Measurements from ENCODE around the gene DROSHA. TPM values are rescaled to one million over a fixed set of nuclear protein-coding genes. Genes with fewer than 3 reads are reported as not detected.

Gene DROSHA
- total RNA-seq, 1 donor from 2014 or later: 57.8 TPM

- DNase-seq (ENCODE audit: extremely low read depth, low read depth, low spot score): no peak
Measured at GRCh38 chr5:31470608-31471007, 61.3 kb downstream of the DROSHA start.

DNA sequence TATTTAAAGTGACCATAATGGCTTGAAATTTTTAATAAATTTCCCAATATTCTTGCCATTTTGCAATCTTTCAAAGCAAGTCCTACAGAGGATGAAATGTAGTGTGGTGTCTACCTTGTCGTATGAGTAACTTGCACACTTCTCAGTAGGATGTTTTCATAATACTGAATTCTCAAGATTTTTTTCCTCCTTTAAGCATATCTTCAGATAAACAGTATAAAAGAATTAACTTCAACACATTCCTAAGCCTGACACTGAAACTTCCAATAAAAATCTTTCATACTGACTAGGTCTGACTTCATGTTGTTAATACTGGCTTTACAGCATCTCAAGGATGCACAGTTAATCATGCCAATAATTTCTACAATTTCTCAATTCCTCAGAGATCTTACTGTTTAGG, 62.0 kb downstream of the DROSHA start:
- DNase-seq (ENCODE audit: extremely low read depth, low read depth, low spot score): no peak

- DNase-seq (ENCODE audit: extremely low read depth, low read depth, low spot score): no peak
Measured at GRCh38 chr5:31469466-31469865, 62.4 kb downstream of the DROSHA start.

DNA sequence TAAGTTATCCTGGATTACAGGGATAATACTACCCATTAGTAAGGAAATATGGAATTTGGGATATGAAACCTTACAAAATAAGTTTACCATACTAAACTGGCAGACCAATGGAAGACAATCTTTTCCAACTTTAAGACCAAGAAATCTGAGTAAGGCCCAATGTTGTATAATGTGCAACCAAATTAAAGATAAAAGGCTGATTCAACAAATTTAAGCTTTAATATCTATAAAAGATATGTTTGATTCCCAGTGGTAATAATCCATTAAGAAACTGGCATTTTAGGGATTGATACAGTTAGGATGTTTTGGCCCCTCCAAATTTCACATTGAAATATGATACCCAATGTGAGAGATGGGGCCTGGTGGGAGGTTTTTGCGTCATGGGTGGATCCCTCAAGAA, 66.6 kb downstream of the DROSHA start:
- DNase-seq (ENCODE audit: extremely low read depth, low read depth, low spot score): no peak

GRCh38 chr5:31464081-31464480, 67.8 kb downstream of the DROSHA start:
- DNase-seq (ENCODE audit: extremely low read depth, low read depth, low spot score): no peak

DNA sequence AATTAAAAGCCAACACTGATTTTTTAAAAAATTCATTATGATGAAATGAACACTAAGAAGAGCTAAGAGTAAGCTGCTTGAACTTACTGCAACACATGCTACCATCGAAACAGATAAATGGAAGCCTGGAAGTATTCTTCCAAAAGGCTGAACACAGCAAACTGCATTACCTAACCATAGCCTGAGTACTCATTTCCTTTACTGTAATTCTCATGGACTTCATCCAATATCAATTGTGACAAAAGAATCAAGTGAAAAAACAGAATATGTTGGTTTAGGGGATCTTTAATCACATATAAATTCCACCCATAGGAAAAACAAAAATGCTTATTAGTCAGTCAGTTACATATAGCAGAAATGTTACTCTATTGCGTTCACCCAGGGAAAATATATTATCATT, 68.5 kb downstream of the DROSHA start:
- no peak for DNase-seq (ENCODE audit: extremely low read depth, low read depth, low spot score)

- DNase-seq (ENCODE audit: extremely low read depth, low read depth, low spot score): no peak
Measured at GRCh38 chr5:31459594-31459993, 72.3 kb downstream of the DROSHA start.

- no peak for DNase-seq (ENCODE audit: extremely low read depth, low read depth, low spot score)
Measured at GRCh38 chr5:31455172-31455571, 76.7 kb downstream of the DROSHA start.

DNA sequence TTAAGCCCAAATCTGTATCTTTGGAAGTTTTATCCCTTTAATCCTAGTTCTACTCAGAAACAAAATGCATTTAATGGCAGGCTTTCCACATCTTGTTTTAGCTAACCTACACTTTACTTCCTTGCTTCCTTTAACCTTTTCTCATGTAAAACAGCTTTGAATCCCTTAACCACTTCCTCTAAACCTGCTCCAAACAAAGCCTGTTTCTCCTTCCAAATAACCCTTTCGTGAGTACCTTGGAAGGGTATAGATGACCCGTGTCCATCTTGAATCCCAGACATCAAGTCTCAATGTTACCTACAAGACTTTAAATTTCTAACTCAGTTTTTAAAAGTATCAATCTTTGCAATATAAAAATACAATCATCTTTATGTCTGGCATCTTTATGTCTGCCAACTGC, 78.4 kb downstream of the DROSHA start:
- no peak for DNase-seq (ENCODE audit: extremely low read depth, low read depth, low spot score)

GRCh38 chr5:31452314-31452713, 79.6 kb downstream of the DROSHA start:
- no peak for DNase-seq (ENCODE audit: extremely low read depth, low read depth, low spot score)

- no peak for DNase-seq (ENCODE audit: extremely low read depth, low read depth, low spot score)
Measured at GRCh38 chr5:31449962-31450361, 81.9 kb downstream of the DROSHA start.

GRCh38 chr5:31449174-31449573, 82.7 kb downstream of the DROSHA start:
- DNase-seq (ENCODE audit: extremely low read depth, low read depth, low spot score): no peak

GRCh38 chr5:31445041-31445600, 86.8 kb downstream of the DROSHA start:
- DNase-seq (ENCODE audit: extremely low read depth, low read depth, low spot score): no peak

- DNase-seq (ENCODE audit: extremely low read depth, low read depth, low spot score): no peak
Measured at GRCh38 chr5:31443572-31443971, 88.3 kb downstream of the DROSHA start.

DNA sequence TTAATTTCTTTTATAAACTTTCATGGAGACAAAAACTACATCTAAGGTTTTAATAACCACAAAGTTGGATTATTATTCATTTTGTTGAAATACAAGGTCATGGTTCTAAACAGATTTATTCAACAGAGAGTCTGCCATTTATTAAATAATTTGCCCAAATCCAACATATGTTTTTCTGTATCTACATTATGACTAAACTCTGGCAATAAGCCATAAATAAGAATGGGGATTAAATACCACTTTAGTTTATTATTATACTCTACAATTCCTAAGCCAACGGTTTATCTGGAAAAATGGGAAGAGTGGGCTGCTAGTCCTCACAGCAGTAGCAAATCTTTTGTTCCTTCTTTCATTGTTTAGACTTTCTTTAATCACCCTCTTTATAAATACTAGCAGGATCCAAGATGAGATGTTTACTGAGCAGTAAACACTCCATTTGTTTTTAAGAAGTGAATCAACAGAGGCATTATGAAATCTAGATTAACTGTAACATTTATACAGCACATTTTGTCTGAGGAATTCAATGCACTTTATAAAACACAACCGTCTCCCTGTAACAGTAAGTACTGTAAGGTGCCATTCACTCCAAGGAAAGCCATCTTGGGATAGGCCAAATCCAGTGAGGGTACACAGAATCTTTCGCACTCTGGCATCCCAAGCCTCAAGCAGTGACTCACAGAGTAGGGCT, 89.7 kb downstream of the DROSHA start:
- no peak for DNase-seq (ENCODE audit: extremely low read depth, low read depth, low spot score)

DNA sequence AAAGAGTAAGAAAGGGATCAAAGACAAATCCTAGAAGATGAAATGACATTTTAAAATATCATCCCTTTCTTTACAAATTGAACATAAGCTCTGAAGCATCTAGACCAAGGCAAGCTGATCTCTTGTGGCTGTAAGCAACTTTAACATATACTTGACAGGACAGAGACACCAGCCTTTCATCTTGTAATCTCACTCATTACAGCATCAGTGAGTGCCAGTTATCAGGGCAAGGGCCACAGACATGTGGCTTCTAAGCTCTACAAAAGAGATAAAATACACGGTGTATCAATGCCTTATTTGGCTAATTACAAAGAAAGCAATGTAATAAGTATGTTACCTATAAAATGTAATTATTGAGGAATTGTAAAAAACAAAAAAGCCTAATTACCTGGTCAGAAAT, 95.0 kb downstream of the DROSHA start:
- DNase-seq (ENCODE audit: extremely low read depth, low read depth, low spot score): no peak

GRCh38 chr5:31435730-31436129, 96.2 kb downstream of the DROSHA start:
- no peak for DNase-seq (ENCODE audit: extremely low read depth, low read depth, low spot score)

DNA sequence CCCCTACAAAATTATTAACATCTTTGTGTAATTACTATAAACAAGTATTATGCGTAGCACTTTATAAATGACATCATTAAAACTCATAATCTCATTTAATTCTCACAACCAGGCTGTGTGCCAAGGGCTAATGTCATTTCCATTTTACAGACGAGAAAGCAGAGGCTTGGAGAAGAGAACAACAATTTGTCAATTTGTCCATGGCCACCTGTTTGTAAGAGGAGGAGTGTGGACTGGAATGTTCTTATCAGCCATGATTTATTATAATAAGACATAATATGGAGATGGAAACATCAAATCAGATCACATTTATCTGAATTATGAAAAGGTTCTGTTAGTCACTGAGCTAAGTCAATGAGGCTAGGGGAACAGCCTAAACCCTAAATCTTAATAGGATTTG, 97.0 kb downstream of the DROSHA start:
- no peak for DNase-seq (ENCODE audit: extremely low read depth, low read depth, low spot score)

GRCh38 chr5:31433229-31433628, 98.7 kb downstream of the DROSHA start:
- no peak for DNase-seq (ENCODE audit: extremely low read depth, low read depth, low spot score)

DNA sequence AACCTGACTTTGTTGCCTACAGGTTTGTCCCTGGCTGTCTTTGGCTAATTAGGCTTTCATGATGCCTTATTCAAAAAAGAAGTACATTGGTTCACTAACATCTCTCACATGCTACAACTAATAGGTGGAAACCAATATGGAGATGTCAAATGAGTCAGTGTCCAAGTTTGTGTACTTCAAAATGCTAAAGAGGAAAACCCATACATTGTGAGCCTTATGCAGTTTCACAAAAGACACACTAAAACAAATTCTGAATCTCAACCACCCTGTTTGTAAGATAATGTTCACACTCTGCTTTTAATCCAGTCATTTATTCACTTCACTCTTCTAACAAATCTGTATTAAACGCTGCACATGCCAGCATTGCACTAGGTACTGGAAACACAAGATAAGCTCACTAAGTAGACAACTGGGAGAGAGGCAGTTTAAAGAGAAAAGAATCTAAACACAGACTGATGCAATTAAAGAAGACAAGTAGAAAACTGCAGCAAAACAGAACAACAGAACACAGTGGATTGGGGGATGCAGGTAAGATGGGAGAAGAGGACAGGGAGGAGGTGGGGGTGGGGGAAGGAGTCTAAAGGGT, 104.1 kb downstream of the DROSHA start:
- DNase-seq (ENCODE audit: extremely low read depth, low read depth, low spot score): no peak

- DNase-seq (ENCODE audit: extremely low read depth, low read depth, low spot score): no peak
Measured at GRCh38 chr5:31427013-31427723, 104.7 kb downstream of the DROSHA start.
